Neural cell (in vitro differentiated cells): ENCODE results near the gene GRIA3. TPM values are rescaled to one million over a fixed set of nuclear protein-coding genes. Genes with fewer than 3 reads are reported as not detected.

Experiments
- H2AFZ ChIP-seq: fragments of 200-600, 300-800 bp; sonication (generic), shearing (Covaris generic); 2 replicates; pipeline ENCODE4 v1.6.0; 2014; ENCODE audit warnings: low read depth, mild to moderate bottlenecking, antibody characterized with exemption, low read length, moderate library complexity
- H3F3A ChIP-seq: fragments of 200-600 bp; shearing (Covaris generic); 2 replicates; pipeline ENCODE4 v1.6.1; 2016; ENCODE audit warnings: mild to moderate bottlenecking, moderate library complexity, mixed read lengths, antibody characterized with exemption, low read length; ENCODE audit not compliant: insufficient read depth, poor library complexity, severe bottlenecking
- H3K27ac ChIP-seq: fragments of 200-600, 300-800 bp; sonication (generic), shearing (Covaris generic); 2 replicates; pipeline ENCODE4 v1.5.1; 2014; ENCODE audit warnings: mild to moderate bottlenecking, low read length, moderate library complexity
- H3K27me3 ChIP-seq: fragments of 300-800, 200-600 bp; sonication (generic), shearing (Covaris generic); 2 replicates; pipeline ENCODE4 v1.6.0; 2014; ENCODE audit warnings: mild to moderate bottlenecking, low read depth, low read length, moderate library complexity; ENCODE audit not compliant: insufficient read depth
- H3K36me3 ChIP-seq: fragments of 300-800, 200-600 bp; sonication (generic), shearing (Covaris generic); 2 replicates; pipeline ENCODE4 v1.5.1; 2014; ENCODE audit warnings: mild to moderate bottlenecking, antibody characterized with exemption, low read length, moderate library complexity; ENCODE audit not compliant: insufficient read depth
- H3K4me2 ChIP-seq: fragments of 300-800, 200-600 bp; sonication (generic), shearing (Covaris generic); 2 replicates; pipeline ENCODE4 v1.6.0; 2014; ENCODE audit warnings: mild to moderate bottlenecking, low read length
- H3K4me3 ChIP-seq: fragments of 300-800, 200-600 bp; sonication (generic), shearing (Covaris generic); 2 replicates; pipeline ENCODE4 v1.5.1; 2014; ENCODE audit warnings: mild to moderate bottlenecking, low read length, moderate library complexity
- H3K79me2 ChIP-seq: fragments of 200-600 bp; shearing (Covaris generic); replicated peaks from 2 replicates; pipeline ENCODE4 v1.6.0; 2014; ENCODE audit warnings: mild to moderate bottlenecking, low read length, moderate library complexity; ENCODE audit not compliant: insufficient read depth
- H3K9ac ChIP-seq: fragments of 300-800, 200-600 bp; sonication (generic), shearing (Covaris generic); 2 replicates; pipeline ENCODE4 v1.6.1; 2016; ENCODE audit warnings: mild to moderate bottlenecking, low read length, mixed read lengths
- H3K9me2 ChIP-seq: fragments of 200-600 bp; shearing (Covaris generic); 2 replicates; pipeline ENCODE4 v1.6.1; 2016; ENCODE audit warnings: mild to moderate bottlenecking, low read length, mixed read lengths; ENCODE audit not compliant: insufficient read depth
- H3K9me3 ChIP-seq: fragments of 200-600, 300-800 bp; sonication (generic), shearing (Covaris generic); 2 replicates; pipeline ENCODE4 v1.6.1; 2016; ENCODE audit warnings: mild to moderate bottlenecking, mixed run types, low read length, moderate library complexity, mixed read lengths
- H4K20me1 ChIP-seq: fragments of 200-600 bp; shearing (Covaris generic); 2 replicates; pipeline ENCODE4 v1.6.1; 2016; ENCODE audit warnings: mild to moderate bottlenecking, mixed run types; ENCODE audit not compliant: insufficient read depth
- EP300 ChIP-seq: fragments of 450-650 bp; conservative IDR thresholded peaks from 2 replicates; pipeline ENCODE4 v1.6.1; 2014; ENCODE audit warnings: antibody characterized with exemption, mild to moderate bottlenecking, moderate library complexity; ENCODE audit not compliant: poor library complexity, severe bottlenecking
- EZH2 ChIP-seq: fragments of 200-600, 300-800 bp; shearing (Covaris generic), sonication (generic); IDR thresholded peaks from 2 replicates; pipeline ENCODE4 v1.6.1; 2014; ENCODE audit warnings: antibody characterized with exemption, low read length, borderline replicate concordance, mild to moderate bottlenecking; ENCODE audit not compliant: insufficient read depth, poor library complexity, severe bottlenecking
- MXI1 ChIP-seq: fragments of 450-650 bp; conservative IDR thresholded peaks from 2 replicates; pipeline ENCODE4 v1.6.1; 2014; ENCODE audit warnings: antibody characterized with exemption, mild to moderate bottlenecking; ENCODE audit not compliant: poor library complexity, severe bottlenecking
- RAD21 ChIP-seq: fragments of 450-650 bp; conservative IDR thresholded peaks from 2 replicates; pipeline ENCODE4 v1.6.1; 2014; ENCODE audit warnings: antibody characterized with exemption, mild to moderate bottlenecking, moderate library complexity
- SMC3 ChIP-seq: fragments of 450-650 bp; conservative IDR thresholded peaks from 2 replicates; pipeline ENCODE4 v1.6.1; 2014; ENCODE audit warnings: antibody characterized with exemption, mild to moderate bottlenecking, moderate library complexity; ENCODE audit not compliant: poor library complexity
- TAF1 ChIP-seq: IDR thresholded peaks from 2 replicates; pipeline ENCODE4 v1.6.1; 2012; ENCODE audit warnings: low read depth
- polyA plus RNA-seq: library from polyadenylated mRNA; depleted of rRNA; stranded (reverse); fragments of >200 nt; gene quantifications from 2 replicates; pipeline ENCODE4 v1.2.3, GENCODE V29; 2014
- TF ChIP-seq, protein P1 (sequence below): IDR thresholded peaks from 2 replicates; pipeline ENCODE4 v1.6.1; 2012; ENCODE audit warnings: borderline replicate concordance
- TF ChIP-seq, protein P2 (sequence below): fragments of 450-650 bp; IDR thresholded peaks from 2 replicates; pipeline ENCODE4 v1.5.1; 2014; ENCODE audit warnings: antibody characterized with exemption, mild to moderate bottlenecking, moderate library complexity; ENCODE audit not compliant: poor library complexity, severe bottlenecking

GRIA3 gene
- polyA plus RNA-seq, 1 donor from 2014 or later = 7.8 TPM

DNA sequence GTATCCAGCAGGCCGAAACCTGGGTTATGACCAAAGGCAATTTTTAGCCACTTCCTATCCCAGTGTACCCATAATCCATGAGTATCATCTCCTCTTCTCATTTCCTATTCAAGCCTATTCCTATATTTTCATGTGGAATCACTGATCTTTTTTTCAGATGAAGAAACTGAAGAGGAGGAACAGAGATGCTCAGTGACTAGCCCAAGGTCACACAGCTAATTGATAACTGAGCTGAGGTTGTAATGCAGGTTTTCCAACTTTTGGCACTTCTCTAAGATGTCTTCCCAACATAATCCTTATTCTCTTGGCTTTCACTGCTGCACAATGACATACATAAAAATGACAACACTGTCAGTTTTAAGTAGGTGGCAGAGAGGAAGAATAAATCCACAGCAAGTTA is 15.3 kb downstream of the GRIA3 start:
- H3F3A ChIP-seq = no peaks in the 10 kb centered on the region
- H3K9me3 ChIP-seq = no peaks in the 10 kb centered on the region
- H3K4me2 ChIP-seq = no peak overlapping the region
- TF ChIP-seq RAD21 = no peak
- TF ChIP-seq, protein P1, sequence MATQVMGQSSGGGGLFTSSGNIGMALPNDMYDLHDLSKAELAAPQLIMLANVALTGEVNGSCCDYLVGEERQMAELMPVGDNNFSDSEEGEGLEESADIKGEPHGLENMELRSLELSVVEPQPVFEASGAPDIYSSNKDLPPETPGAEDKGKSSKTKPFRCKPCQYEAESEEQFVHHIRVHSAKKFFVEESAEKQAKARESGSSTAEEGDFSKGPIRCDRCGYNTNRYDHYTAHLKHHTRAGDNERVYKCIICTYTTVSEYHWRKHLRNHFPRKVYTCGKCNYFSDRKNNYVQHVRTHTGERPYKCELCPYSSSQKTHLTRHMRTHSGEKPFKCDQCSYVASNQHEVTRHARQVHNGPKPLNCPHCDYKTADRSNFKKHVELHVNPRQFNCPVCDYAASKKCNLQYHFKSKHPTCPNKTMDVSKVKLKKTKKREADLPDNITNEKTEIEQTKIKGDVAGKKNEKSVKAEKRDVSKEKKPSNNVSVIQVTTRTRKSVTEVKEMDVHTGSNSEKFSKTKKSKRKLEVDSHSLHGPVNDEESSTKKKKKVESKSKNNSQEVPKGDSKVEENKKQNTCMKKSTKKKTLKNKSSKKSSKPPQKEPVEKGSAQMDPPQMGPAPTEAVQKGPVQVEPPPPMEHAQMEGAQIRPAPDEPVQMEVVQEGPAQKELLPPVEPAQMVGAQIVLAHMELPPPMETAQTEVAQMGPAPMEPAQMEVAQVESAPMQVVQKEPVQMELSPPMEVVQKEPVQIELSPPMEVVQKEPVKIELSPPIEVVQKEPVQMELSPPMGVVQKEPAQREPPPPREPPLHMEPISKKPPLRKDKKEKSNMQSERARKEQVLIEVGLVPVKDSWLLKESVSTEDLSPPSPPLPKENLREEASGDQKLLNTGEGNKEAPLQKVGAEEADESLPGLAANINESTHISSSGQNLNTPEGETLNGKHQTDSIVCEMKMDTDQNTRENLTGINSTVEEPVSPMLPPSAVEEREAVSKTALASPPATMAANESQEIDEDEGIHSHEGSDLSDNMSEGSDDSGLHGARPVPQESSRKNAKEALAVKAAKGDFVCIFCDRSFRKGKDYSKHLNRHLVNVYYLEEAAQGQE = no peak
- TF ChIP-seq SMC3 = no peak
- no peak for TF ChIP-seq EZH2
- TF ChIP-seq, protein P2, sequence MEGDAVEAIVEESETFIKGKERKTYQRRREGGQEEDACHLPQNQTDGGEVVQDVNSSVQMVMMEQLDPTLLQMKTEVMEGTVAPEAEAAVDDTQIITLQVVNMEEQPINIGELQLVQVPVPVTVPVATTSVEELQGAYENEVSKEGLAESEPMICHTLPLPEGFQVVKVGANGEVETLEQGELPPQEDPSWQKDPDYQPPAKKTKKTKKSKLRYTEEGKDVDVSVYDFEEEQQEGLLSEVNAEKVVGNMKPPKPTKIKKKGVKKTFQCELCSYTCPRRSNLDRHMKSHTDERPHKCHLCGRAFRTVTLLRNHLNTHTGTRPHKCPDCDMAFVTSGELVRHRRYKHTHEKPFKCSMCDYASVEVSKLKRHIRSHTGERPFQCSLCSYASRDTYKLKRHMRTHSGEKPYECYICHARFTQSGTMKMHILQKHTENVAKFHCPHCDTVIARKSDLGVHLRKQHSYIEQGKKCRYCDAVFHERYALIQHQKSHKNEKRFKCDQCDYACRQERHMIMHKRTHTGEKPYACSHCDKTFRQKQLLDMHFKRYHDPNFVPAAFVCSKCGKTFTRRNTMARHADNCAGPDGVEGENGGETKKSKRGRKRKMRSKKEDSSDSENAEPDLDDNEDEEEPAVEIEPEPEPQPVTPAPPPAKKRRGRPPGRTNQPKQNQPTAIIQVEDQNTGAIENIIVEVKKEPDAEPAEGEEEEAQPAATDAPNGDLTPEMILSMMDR = no peak
- no peak for TF ChIP-seq TAF1
- TF ChIP-seq EP300 = no peak
- TF ChIP-seq MXI1 = no peak
- no peaks in the 10 kb centered on the region for H3K36me3 ChIP-seq
- no peak overlapping the region for H3K27ac ChIP-seq
- no peaks in the 10 kb centered on the region for H3K9me2 ChIP-seq
- no peaks in the 10 kb centered on the region for H3K79me2 ChIP-seq
- no peaks in the 10 kb centered on the region for H4K20me1 ChIP-seq
- H3K9ac ChIP-seq = no peak overlapping the region
- H3K4me3 ChIP-seq = no peak overlapping the region
- H3K27me3 ChIP-seq = no peaks in the 10 kb centered on the region
- no peak overlapping the region for H2AFZ ChIP-seq

DNA sequence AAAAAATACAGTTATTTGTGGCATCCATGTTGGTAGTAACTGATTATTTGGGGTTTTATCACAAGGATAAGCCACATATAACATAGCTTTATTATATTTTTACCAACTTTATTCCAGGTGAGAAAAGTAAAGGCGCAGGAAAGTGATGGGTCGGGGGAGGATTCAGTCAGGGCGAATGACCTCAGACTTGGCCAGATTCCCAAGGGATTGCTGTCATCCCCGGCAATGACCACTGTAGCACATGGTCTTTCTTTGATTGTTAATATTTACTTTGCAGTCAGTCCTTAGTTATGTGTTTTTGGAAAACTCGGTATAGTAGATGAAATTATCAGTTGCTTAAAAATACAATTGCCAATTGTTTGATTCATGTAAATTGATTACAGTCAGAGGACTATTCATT is 17.6 kb downstream of the GRIA3 start:
- H3F3A ChIP-seq = no peaks in the 10 kb centered on the region
- H2AFZ ChIP-seq = no peak overlapping the region
- no peak overlapping the region for H3K4me2 ChIP-seq
- H3K27ac ChIP-seq = no peak overlapping the region
- H3K79me2 ChIP-seq = no peaks in the 10 kb centered on the region
- no peaks in the 10 kb centered on the region for H3K9me3 ChIP-seq
- H3K9me2 ChIP-seq = no peaks in the 10 kb centered on the region
- no peak overlapping the region for H3K4me3 ChIP-seq
- H3K9ac ChIP-seq = no peak overlapping the region
- H3K36me3 ChIP-seq = no peaks in the 10 kb centered on the region
- no peaks in the 10 kb centered on the region for H4K20me1 ChIP-seq
- H3K27me3 ChIP-seq = no peaks in the 10 kb centered on the region
- TF ChIP-seq RAD21 (no peak), TAF1 (no peak), EZH2 (no peak), SMC3 (no peak), EP300 (no peak)
- TF ChIP-seq, protein P2 = no peak
